GM04504 (cell line): ENCODE measurements around the gene SGO1.
"Not testable (repeated sequence)": the region's sequence is repeated elsewhere in the genome, so short reads cannot be mapped to it uniquely, and the experiment has no call there.

Experiments
- DNase-seq: peaks from one replicate; pipeline ENCODE4 v3.0.0-alpha.2; 2012; ENCODE audit warnings: low read depth

SGO1 gene

DNA sequence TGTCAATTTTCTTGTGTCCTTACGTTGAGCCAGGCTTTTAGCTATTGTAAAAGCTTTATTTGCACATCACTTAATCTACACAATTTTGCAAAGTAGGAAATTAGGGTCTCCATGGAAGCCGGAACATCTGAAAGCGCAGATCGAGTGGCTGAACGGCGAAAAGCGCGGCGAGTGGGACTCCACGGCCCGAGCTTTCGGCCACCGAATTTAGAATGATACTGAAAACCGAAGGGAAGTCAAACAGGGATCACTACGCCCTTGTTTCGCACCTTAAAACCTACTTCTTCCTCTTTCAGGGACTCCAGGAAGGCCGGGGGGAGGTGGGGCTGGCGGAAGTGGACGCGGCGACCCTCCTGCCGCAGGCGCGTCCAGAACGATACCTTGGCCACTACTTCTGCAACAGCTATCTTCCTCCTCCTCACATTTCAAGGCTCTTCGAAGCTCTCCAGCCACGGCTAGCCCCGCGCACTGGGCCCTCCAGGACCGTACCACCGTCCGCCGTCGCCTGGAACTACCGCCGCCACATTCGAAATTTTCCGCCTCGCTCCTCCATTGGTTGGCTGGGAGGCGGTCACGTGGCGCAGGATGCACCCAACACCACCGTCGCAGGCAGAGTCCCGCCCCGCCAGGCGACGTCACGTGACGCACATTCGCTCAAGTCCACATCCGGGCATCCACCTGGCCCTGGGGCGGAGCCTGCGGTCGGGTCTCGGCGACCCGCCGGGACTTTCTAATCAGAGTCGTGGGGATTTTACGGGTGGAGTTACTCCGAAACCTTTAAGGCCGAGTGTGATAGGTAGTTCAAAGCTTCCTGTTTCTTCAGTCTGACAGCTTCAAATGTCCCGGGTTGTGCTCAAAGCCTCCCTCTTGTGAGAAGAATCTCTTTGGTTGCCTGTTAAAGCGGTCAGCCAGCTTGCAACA lies at the start of gene SGO1:
Gene SGO1 (minus strand): TSS at position 528 of the 921 bp plus-strand sequence. CDS start 2,179 bp downstream, outside the sequence.
- peak; percentile 94 for DNase-seq

DNA sequence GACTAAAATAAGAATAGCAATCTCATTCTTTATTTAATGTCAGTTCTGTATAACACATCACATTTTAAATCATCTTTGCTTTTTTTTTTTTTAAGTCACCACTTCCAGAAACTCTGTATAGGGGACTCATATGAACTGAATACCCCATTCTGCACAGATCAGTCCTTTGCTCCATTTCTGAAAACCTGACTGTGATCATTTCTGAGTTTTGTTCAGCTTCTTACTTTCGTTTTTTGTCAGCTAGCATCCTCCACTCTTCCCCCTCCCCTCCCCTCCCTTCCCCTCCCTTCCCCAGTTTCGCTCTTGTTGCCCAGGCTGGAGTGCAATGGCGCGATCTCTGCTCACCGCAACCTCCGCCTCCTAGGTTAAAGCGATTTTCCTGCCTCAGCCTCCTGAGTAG lies 49.8 kb upstream of the SGO1 start:
- no peak for DNase-seq

DNA sequence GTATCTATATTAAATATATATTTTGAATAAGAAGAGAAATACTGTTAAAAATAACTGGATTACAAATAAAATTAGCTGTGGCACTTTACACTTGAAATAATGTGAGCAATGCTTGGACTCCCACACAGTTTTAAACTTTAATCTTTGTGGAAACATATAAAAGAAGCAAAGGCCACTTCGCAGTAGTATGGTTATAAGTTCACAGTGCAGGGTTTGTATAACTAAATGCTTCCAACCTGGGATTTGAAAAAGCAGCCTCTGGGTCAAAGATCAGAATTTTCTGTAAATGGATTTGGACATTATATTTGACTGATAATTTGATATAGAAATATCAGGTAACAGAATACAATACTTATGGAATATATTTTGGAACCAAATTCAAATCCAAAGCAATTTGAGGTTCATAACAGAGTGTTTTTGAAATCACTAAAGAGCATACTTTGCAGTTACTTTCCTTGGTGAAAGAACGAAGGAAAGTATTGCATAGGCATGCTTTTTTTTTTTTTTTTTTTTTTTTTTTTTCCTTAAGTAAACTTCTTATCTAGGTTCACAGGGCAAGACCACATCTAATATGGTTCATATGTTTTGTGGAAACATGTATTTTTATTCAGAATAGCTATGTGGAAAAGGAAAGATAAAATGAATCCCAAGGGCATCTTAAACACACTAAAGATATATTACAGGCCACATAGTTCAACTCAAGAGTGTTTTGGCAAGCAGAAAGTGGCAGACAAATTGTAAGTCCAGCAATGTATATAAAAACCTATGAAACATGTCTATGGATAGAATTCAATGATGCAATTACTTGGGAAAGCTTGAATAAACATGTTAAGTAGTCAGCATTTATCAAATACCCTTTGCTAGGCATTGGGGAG lies 47.1 kb upstream of the SGO1 start:
- DNase-seq = no peak

DNA sequence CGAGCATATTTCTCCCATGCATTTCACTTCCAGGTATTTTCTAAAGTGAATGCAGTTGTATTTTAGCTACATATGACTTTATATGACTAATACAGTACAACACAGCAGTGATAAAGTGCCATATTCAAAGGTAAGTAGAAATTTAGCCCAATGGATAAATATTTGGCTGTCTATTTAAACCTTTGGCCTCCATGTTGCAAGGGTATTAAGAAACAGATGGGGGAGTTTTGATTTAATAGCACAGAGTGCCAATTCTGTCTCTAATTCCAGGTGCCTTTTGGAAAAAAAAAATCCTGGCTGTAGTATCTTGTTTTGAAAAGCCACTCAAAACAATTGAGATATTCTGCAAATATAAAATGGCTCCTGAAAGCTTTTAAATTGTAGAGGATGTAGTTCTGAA lies 44.9 kb upstream of the SGO1 start:
- no peak for DNase-seq

DNA sequence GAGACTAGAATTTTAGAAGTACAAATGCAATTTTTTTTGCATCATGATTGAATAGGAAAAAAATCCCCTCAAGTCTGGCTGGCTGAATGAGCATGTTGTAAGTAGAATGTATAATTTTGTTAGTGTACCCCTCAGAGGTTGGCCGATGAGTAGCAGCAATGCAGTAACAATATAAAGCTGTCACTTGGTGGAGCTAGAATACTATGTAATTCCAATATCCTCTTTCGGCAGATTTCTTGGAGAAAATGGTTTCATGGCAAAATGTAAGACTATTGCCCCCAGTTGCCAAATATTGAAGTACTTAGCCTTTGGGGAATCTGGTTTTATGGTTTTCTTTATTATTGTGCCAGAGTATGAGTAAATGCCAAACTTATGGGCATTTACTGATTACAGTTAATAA lies 39.8 kb upstream of the SGO1 start:
- peak; percentile 1 for DNase-seq

DNA sequence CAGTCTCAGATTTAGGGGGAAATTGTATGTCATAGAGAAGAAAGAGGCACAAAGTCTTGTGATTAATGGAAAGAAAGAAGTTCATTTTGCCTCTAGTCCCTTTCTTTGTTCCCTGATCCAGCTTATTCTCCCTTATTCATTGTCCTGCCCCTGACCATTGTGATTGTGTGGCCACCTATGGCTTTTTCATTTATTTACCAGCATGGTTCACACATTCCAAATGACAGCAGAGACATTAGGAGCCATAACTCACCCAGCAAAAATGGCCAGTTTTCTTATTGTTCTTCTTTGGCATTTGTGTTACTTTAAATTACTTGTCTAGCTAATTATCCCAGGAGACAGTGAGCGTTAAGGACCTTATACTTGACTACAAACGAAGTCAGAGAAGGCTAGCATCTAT lies 36.3 kb upstream of the SGO1 start:
- no peak for DNase-seq

DNA sequence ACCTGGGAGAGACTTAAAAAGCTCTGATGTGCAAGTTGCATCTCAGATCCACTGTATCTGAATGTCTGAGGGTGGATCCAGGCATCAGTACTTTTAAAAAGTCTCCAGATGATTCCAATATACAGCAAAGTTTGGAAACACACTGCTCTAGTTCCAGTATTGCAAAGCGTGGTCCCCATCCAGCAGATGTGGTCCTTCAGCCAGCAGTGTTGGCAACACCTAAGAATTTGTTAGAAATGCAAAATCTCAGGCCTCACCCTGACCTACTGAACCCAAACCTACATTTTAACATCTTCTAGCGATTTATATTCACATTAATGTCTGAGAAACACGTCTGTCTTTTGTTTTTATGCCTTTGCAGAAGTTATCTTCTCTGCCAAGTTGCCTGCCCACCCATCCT lies 32.2 kb upstream of the SGO1 start:
- no peak for DNase-seq

DNA sequence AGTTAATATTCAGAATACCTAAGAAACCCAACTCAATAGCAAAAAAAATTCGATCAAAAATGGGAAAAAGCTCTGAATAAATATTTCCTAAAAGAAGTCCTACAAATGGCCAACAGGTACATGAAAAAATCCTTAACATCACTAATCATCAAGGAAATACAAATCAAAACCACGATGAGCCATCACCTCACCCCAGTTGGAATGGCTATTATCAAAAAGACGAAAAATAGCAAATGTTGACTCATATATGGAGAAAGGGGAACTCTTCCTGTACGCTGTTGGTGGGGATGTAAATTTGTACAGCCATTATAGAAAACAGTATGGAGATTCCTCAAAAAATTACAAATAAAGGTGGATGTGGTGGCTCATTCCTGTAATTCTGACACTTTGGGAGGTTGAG lies 29.6 kb upstream of the SGO1 start:
- DNase-seq = no peak

DNA sequence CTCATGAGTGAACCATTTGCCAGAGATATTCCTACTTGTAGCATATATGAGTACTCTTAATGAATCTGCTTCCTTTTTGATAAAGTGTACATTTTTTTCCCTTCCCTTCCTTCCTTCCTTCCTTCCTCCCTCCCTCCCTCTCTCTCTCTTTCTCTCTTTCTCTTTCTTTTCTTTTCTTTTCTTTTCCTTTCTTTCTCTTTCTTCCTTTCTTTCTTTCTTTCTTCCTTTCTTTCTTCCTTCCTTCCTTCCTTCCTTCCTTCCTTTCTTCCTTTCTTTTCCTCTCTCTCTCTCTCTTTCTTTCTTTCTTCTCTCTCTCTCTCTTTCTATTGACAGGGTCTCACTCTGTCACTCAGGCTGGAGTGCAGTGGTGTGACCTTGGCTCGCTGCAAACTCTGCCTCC lies 27.5 kb upstream of the SGO1 start:
- not testable (repeated sequence) for DNase-seq

DNA sequence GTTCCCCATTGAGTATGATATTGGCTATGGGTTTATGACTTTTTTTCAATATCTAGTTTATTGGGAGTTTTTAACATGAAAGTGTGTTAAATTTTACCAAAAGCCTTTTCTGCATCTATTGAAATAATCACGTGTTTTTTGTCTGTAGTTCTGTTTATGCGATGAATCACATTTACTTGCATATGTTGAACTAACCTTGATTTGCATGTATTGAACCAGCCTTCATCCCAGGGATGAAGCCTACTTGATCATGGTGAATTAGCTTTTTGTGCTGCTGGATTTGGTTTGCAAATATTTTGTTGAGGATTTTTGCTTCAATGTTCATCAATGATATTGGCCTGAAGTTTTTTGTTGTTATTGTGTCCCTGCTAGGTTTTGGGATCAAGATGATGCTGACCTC lies 21.9 kb upstream of the SGO1 start:
- DNase-seq = not testable (repeated sequence)

DNA sequence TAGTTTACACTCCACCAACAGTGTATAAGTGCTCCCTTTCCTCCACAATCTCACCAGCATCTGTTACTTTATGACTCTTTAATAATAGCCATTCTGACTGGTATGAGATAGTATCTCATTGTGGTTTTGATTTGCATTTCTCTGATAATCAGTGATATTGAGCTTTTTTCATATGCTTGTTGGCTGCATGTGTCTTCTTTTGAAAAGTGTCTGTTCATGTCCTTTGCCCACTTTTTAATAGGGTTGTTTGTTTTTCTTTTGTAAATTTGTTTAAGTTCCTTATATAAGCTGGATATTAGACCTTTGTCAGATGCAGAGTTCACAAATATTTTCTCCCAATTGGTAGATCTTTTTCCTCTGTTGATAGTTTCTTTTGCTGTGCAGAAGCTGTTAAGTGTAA lies 19.9 kb upstream of the SGO1 start:
- not testable (repeated sequence) for DNase-seq

DNA sequence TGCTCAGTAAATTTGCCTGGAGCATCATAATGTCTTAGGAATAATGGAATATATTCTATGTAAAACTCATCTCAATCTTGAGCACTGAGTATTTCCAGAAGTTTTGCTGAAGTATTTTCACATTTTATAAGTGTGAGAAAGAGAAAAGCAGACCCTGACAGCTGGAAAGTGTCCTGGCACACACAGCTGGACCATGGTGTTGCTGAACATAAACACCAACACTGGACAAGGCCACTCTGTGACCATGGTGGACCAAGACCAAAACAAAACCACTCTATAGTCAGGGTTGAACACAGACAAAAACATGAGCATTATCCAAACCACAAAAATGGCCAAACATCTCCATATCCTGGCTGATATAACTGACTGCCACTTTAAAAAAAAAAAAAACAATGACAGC lies 15.1 kb upstream of the SGO1 start:
- no peak for DNase-seq

DNA sequence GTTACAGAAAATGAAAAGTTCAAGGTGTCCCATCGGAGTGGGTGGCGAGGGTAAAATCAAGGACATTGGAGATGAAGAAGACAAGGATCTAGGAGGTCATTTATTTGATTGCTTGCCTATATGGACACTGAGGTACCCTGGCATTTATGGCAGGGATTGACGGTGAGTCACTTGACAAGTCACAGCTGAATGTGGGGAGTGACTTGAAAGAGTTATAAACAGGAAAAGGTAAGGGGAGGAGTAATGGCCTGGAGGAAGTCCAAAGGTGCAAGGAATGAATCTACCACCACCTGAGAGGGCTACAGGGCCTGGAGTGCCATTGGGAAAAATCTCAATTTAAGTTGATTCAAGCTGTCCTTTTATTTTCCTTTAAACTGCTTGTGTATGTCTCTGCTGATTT lies 11.8 kb upstream of the SGO1 start:
- no peak for DNase-seq

DNA sequence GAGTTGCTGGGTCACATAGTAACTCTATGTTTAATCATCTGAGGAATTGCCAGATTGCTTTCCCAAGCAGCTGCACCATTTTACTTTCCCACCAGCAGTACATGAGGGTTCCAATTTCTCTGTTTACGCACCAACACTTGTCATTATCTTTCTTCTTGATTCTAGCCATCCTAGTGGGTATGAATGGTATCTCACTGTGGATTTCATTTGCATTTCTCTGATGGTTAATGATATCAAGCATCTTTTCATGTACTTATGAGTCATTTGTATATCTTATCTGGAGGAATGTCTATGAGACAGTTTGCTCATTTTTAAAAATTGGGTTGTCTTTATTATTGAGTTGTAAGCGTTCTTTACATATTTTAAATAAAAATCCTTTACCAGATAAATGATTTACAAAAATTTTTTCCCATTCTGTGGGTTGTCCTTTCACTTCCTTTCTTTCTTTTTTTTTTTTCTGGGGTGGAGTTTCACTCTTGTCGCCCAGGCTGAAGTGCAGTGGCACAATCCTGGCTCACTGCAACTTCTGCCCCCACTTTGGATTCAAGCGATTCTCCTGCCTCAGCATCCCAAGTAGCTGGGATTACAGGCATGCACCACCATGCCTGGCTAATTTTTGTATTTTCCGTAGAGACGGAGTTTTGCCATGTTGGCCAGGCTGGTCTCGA lies 8.9 kb upstream of the SGO1 start:
- no peak for DNase-seq

DNA sequence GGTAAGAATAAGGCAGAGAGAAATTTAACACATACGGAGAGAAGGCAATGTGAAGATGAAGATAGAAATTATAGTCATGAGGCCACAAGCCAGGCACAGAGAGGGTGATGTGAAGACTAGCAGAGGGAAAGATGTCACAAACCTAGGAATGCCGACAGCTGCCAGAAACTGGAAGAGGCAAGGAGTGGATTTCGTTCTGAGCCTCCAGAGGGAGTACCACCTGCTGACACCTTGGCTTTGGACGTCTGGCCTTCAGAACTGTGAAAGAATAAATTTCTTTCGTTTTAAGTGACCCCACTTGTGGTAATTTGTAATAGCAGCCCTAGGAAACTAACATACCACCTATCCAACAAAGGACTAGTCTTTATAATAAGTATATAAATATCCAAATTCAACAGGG lies 5.0 kb upstream of the SGO1 start:
- no peak for DNase-seq

DNA sequence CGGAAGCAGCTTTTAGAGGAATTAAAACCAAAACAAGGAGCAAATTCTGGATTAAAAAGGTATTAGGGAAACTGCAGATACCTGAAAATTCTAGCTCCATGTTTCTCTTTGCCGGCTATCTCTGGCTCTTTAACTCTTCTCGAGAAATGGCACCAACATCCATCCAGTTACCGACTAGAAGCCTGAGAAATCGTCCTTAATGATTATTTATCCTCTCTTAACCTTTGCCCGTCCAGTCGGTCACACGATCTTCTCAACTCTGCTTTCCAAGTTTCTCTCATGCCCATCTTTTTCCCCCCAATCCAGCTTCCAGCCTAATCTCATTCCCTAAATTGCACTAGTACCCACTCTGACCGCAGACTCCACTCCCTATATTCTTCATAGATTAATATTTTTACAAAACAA lies 596 bp upstream of the SGO1 start:
- peak; percentile 2 for DNase-seq

DNA sequence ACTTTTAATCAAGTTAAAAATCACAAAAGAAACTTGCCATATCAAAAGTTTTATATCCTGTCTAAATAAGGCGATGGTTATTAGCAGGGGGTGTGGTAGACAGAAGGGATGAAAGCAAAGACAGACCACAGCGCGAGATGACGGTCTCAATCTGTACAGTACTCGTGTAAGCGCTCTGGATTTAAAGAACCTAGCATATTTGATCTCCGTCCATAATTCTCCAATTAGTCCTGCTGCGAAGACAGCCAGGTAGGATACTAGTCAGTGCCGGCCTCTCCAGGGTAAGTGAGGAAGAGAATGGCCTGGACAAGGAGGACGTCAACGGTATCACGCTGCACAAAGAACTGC lies 701 bp downstream of the SGO1 start:
- DNase-seq = peak; percentile 3

DNA sequence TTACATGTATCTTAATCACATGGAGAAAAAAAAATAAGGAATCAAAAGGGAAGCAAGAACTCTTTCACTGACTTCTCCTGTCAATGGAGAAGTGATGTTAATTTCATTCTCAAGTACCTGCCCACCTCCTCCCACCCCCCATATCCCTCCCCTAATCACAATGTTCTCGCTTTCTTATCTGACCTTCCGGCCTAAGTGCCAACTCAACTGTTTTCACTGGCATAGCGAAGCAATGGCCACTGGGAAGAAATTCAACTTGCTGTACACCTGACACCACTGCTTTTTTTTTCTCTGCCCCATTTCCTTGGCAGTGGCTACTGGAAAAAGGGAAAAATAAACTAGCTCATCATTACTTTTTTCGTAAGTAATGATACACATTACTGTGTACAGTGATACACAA lies 3.8 kb downstream of the SGO1 start:
- no peak for DNase-seq

DNA sequence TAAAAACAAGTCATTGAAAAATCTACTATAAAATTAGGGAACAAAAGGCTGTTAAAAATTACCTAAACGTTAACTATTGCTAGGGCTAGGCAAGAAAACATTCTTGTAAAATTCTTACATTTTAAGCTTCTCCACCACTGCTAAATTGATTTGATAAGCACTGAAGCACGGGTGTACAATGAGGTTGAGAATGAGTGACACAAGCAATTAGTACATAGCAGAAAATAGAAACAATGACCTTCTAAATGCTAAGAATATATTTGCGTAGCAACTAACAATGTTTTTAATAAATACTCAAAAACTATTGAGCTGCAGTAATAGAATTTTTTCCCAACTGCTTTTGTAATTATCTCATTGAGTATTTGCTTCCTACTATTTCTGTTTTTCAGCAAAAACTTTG lies 4.7 kb downstream of the SGO1 start:
- no peak for DNase-seq

DNA sequence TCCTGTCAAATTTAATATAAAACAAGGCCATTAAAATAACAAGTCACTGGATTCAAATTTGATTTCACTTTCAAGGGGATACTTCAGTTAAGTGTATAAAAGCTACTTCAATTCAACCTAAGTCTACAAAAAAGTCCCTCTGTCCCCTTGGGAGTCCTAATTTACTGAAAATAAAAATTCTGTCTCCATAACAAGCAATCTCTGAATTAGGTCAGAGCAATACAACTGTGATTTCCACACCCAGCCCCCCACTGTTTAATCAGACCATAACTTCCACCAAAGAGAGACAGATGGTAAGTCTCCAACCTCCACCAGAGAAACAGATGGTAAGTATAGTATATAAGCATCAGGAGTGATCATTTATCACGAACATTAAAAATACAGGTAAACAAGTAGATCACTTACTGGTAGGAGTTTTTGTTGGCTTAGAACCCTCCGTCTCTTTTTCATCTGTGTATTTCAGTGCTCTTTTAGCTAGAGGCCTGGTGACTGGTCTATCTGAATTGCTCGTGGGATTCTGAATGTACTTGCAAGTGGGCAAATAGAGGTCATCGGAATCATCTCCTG lies 12.1 kb downstream of the SGO1 start:
- no peak for DNase-seq

DNA sequence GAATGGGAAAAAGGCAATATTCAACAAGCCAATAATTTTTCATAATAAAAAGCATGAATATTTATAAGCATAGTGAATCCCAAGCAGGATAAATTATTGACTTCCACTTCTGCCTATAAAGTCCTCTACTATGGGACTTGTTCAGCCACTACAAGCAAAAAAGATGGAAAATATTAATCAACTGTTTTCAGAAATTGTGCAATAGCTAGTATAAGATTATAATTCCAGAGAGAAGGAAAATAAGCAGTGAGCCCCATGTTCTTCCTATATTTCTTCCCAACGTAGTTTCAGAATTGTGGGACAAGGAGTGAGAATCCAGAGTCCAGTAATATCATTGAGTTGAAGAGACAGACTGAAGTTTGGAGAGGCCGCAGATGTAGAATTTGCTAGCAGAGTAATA lies 24.3 kb downstream of the SGO1 start:
- no peak for DNase-seq

DNA sequence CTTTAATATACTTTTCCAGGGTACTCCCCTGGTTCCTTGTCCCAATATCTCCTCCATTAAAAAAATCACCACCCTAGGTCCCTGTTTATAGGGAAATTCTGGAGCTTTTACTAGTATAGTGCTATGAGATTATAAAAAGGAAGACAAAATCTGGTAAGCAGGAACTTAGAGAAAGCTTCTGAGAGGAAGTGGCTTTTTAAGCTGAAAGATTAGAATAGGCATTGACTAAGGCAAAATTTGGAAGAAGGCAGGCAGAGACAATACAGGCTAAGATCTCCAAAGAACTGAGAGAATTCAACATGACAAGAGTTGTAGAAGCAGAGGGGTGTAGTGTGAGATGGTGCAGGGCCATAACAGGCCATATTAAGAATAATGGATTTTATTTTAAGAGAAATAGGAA lies 25.8 kb downstream of the SGO1 start:
- no peak for DNase-seq
